GM06990 (cell line): Measurements from ENCODE around the gene DENND1A.

Experiments used
- DNase-seq: peaks from one replicate; pipeline ENCODE4 v3.0.0-alpha.2; 2011; ENCODE audit not compliant: insufficient read length; ENCODE audit errors: extremely low read depth
- H3K27me3 ChIP-seq: replicated peaks from 2 replicates; pipeline ENCODE4 v1.6.0; 2011; ENCODE audit warnings: low read length; ENCODE audit not compliant: control insufficient read depth, insufficient read depth
- H3K36me3 ChIP-seq: 2 replicates; pipeline ENCODE4 v1.5.1; 2011; ENCODE audit warnings: low read length; ENCODE audit not compliant: control insufficient read depth, insufficient read depth
- H3K4me3 ChIP-seq: replicated peaks from 2 replicates; pipeline ENCODE4 v1.5.1; 2011; ENCODE audit warnings: low read depth, mild to moderate bottlenecking, control low read depth, low read length
- CTCF ChIP-seq: IDR thresholded peaks from 2 replicates; pipeline ENCODE4 v1.5.1; 2011; ENCODE audit warnings: low read length, control low read depth, mild to moderate bottlenecking, inconsistent platforms; ENCODE audit not compliant: insufficient read depth, poor library complexity, severe bottlenecking

DENND1A gene

GRCh38 chr9:123346826-123347225 lies 583.1 kb downstream of the DENND1A start:
- Histone ChIP-seq H3K36me3 (no peaks in the 10 kb centered on the region), H3K4me3 (no peak overlapping the region), H3K27me3 (no peaks in the 10 kb centered on the region)
- TF ChIP-seq CTCF = no peak
- DNase-seq = no peak

- no peak for TF ChIP-seq CTCF
- H3K27me3 ChIP-seq = no peaks in the 10 kb centered on the region
- no peak overlapping the region for H3K4me3 ChIP-seq
These were observed 583.9 kb downstream of the DENND1A start for GRCh38 chr9:123346026-123346425.

GRCh38 chr9:123345567-123345955 lies 584.4 kb downstream of the DENND1A start:
- H3K4me3 ChIP-seq = no peak overlapping the region
- TF ChIP-seq CTCF = no peak
- no peak for DNase-seq
- H3K36me3 ChIP-seq = no peaks in the 10 kb centered on the region
- no peaks in the 10 kb centered on the region for H3K27me3 ChIP-seq

More at GRCh38 chr9:123346026-123346425, 583.9 kb downstream of the DENND1A start:
- no peak for DNase-seq
- H3K36me3 ChIP-seq = no peaks in the 10 kb centered on the region

- H3K27me3 ChIP-seq = no peaks in the 10 kb centered on the region
- DNase-seq = peak; percentile 65
- no peak overlapping the region for H3K4me3 ChIP-seq
- no peaks in the 10 kb centered on the region for H3K36me3 ChIP-seq
- TF ChIP-seq CTCF = no peak
These were observed 585.6 kb downstream of the DENND1A start for GRCh38 chr9:123344192-123344949.

- Histone ChIP-seq H3K27me3 (no peaks in the 10 kb centered on the region), H3K36me3 (no peaks in the 10 kb centered on the region), H3K4me3 (0 out of 2 replicates have a peak overlapping the region, but pooled peaks have one; percentile 4)
- TF ChIP-seq CTCF = no peak
- peak; percentile 76 for DNase-seq
These were observed 586.3 kb downstream of the DENND1A start for GRCh38 chr9:123343443-123344191.
